ENCODE measurements around the gene FASTK.
"Not testable (repeated sequence)": the region's sequence is repeated elsewhere in the genome, so short reads cannot be mapped to it uniquely, and the experiment has no call there.

FASTK gene

GRCh38 chr7:151027728-151028130 is 52.9 kb downstream of the FASTK start:
- DNase-seq (ENCODE audit: low read depth), result not testable (repeated sequence)

GRCh38 chr7:151026771-151027727 is 53.6 kb downstream of the FASTK start:
- DNase-seq (ENCODE audit: low read depth), result not testable (repeated sequence)
